ENCODE results near the gene TSPAN5.
A peak's percentile ranks its signal among the peaks of the same experiment; 100 is the strongest.

TSPAN5 gene

DNA sequence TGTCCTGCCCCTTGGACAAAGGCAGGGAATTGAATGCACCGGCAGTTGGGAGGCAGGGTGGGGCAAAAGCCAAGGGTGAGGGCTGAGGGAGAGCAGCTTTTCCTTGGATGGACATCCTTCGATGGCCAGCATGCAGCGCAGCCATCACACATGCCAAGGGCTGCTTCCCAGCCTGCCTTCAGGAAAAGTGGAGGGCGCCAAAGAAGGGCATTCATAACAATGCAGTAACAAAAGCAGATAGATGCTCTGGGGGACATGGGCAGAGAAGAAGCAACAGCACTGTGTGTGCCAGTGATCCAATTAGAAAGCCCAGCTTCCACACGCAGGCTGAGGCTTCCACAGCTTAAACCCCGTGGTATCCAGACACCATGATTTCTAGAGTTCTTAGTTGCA, 71.5 kb downstream of the TSPAN5 start:
- DNase-seq (ENCODE audit: low read depth): no peak
- no peak overlapping the region for H3K4me3 ChIP-seq (replicated peaks; ENCODE audit: low read depth, low read length)

DNA sequence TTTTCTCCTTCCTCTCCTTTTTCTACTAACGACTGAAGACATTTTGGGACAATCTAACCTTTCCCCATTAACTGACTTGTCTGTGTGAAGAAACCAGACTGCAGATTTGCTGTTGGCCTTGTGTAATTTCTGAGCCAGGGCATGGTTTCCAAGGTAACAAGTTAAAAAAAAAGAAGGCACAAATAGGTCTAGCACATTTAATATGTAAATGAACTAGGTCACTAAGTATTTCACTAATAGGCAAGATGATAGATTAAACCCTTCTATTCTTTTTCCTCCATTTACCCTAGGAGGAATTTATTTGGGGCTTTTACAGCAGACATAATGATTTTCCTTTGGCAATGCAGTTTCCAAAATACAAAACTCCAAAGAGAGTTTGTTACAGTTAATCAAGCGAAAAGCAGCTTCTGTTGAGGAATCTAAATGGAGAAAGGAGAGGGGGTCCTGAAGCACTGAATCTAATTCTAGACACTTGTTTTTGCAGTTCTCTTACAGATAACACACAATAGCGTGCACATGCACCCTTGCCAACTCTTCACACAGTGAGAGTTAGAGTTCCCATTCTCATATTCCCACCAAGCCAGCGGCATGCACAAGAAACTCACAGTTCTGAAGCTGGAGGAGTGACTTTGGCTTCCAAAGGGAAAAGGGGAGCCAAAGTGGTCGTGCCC, 72.0 kb downstream of the TSPAN5 start:
- TF ChIP-seq, protein P1, sequence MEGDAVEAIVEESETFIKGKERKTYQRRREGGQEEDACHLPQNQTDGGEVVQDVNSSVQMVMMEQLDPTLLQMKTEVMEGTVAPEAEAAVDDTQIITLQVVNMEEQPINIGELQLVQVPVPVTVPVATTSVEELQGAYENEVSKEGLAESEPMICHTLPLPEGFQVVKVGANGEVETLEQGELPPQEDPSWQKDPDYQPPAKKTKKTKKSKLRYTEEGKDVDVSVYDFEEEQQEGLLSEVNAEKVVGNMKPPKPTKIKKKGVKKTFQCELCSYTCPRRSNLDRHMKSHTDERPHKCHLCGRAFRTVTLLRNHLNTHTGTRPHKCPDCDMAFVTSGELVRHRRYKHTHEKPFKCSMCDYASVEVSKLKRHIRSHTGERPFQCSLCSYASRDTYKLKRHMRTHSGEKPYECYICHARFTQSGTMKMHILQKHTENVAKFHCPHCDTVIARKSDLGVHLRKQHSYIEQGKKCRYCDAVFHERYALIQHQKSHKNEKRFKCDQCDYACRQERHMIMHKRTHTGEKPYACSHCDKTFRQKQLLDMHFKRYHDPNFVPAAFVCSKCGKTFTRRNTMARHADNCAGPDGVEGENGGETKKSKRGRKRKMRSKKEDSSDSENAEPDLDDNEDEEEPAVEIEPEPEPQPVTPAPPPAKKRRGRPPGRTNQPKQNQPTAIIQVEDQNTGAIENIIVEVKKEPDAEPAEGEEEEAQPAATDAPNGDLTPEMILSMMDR (IDR thresholded peaks at IDR 0.05; ENCODE audit: low read length, missing control alignments): no peak
- DNase-seq (ENCODE audit: low read depth): peak; percentile 24
- no peak overlapping the region for H3K4me3 ChIP-seq (replicated peaks; ENCODE audit: low read depth, low read length)

More for the DNA sequence above, 71.5 kb downstream of the TSPAN5 start:
- TF ChIP-seq, protein P1 (IDR thresholded peaks at IDR 0.05; ENCODE audit: low read length, missing control alignments): no peak

DNA sequence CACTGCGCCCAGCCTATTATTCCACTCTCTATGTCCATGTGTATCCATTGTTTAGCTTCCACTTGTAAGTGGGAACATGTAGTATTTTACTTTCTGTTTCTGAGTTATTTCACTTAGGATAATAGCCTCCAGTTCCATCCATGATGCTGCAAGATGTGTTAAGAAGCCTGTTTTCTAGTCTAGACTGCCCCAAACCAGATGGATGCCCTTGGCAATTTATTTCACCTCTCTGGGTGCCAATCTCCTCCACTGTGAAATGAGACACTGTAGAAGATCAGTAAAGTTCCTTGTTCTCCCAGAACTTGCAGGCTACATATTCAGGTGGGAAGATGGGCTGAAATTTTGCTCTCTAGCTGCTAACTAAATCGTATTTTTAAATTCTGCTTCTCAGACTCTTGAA, 72.8 kb downstream of the TSPAN5 start:
- TF ChIP-seq, protein P1 (IDR thresholded peaks at IDR 0.05; ENCODE audit: low read length, missing control alignments): no peak
- H3K4me3 ChIP-seq (replicated peaks; ENCODE audit: low read depth, low read length): no peak overlapping the region
- no peak for DNase-seq (ENCODE audit: low read depth)

DNA sequence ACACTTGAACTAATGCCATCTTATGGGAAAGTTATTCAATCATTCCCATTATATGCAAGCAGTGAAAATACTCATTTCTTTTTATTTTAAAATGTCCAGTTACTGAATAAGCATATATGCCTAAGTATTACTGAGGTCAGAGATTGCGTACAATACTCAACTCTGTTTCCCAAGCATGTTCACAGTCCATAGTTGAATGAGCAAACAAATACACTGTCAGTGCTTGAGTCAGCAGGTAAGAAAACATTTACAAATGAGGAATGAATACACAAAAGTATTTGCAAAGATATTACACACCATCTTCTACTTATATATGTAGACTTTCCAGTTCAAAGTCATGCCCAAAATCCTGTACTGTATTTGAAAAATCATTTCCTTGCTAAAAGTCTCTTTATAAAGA, 74.1 kb downstream of the TSPAN5 start:
- no peak for DNase-seq (ENCODE audit: low read depth)
- no peak overlapping the region for H3K4me3 ChIP-seq (replicated peaks; ENCODE audit: low read depth, low read length)
- TF ChIP-seq, protein P1 (IDR thresholded peaks at IDR 0.05; ENCODE audit: low read length, missing control alignments): no peak

DNA sequence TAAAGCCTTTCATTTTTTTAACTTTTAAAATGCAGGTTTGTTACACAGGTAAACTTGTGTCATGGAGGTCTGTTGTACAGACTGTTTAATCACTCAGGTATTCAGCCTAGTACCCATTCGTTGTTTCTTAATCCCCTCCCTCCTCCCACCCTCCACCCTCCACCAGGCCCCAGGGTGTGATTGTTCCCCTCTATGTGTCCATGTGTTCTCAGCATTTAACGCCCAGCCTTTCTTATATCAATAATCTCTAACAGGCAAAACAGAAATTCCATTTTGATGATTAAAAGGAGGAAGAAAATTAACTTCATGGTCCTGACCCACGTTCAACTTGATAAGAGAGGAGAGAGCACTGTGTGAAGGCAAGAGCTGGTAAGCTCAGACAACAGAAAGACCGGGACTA, 75.1 kb downstream of the TSPAN5 start:
- TF ChIP-seq, protein P1 (IDR thresholded peaks at IDR 0.05; ENCODE audit: low read length, missing control alignments): no peak
- no peak overlapping the region for H3K4me3 ChIP-seq (replicated peaks; ENCODE audit: low read depth, low read length)
- DNase-seq (ENCODE audit: low read depth): no peak

DNA sequence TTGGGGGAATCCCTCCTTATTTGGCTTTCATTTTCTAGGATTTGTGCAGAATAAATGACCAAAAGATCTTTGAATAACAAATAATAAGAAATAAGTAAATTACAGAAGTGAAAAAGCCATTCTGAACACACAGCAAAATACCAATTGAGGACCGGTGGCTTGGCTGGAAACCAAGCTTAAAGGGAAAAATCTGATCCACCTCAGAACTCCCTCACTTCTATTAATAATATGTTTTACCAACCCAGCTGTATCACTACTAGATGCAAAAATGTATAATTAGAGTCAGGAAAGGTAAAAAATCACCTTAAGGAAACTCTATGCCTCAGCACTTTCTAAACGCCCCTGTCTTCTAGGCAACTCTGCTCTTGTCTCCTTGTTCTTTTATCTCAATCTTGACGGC, 77.3 kb downstream of the TSPAN5 start:
- no peak overlapping the region for H3K4me3 ChIP-seq (replicated peaks; ENCODE audit: low read depth, low read length)
- TF ChIP-seq, protein P1 (IDR thresholded peaks at IDR 0.05; ENCODE audit: low read length, missing control alignments): no peak
- no peak for DNase-seq (ENCODE audit: low read depth)

DNA sequence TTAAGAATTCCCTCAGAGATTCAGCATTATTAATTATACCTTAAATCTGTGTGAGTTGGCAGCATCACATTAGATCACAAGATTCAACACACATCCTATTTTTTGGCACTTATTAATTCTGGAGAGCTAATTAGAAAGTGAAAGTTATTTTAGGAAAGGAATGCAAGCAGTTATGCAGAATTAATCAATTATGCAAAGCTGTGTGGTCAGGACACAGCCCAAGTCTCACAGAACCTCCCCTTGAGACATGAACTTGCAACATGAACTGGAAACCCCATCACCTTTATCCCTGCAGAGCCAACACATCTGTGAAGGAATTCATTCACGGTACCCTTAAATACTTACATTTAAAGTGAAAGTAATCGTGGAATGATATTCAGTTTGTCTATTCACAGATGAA, 80.5 kb downstream of the TSPAN5 start:
- DNase-seq (ENCODE audit: low read depth): no peak
- H3K4me3 ChIP-seq (replicated peaks; ENCODE audit: low read depth, low read length): no peak overlapping the region
- TF ChIP-seq, protein P1 (IDR thresholded peaks at IDR 0.05; ENCODE audit: low read length, missing control alignments): no peak

Measured in fibroblast of pulmonary artery (primary cell).